ENCODE data around the gene GEMIN2.

GRCh38 chr14:39184628-39185255, 70.6 kb downstream of the GEMIN2 start:
- TF ChIP-seq CTCF (IDR thresholded peaks at IDR 0.05) (no peak), POLR2AphosphoS5 (IDR thresholded peaks at IDR 0.05) (no peak), POLR2A (IDR thresholded peaks at IDR 0.05) (no peak), EP300 (IDR thresholded peaks at IDR 0.05) (no peak)

Data from stomach (tissue), 4 donors.